ENCODE data around the gene ERC2. TPM values are rescaled to one million over a fixed set of nuclear protein-coding genes. Genes with fewer than 3 reads are reported as not detected.

ERC2 gene
- total RNA-seq, 1 donor, result 0.43 TPM

GRCh38 chr3:56055546-56055945 is 412.7 kb downstream of the ERC2 start:
- no peak for DNase-seq (ENCODE audit: low read depth)
- H3K4me3 ChIP-seq (ENCODE audit: low read depth, low read length), result no peak overlapping the region
- no peak for TF ChIP-seq CTCF (IDR thresholded peaks at IDR 0.05; ENCODE audit: insufficient read depth, low read depth, low read length)

GRCh38 chr3:56054844-56055243 is 413.4 kb downstream of the ERC2 start:
- no peak overlapping the region for H3K4me3 ChIP-seq (ENCODE audit: low read depth, low read length)
- no peak for DNase-seq (ENCODE audit: low read depth)
- no peak for TF ChIP-seq CTCF (IDR thresholded peaks at IDR 0.05; ENCODE audit: insufficient read depth, low read depth, low read length)

- DNase-seq (ENCODE audit: low read depth), result no peak
- no peak overlapping the region for H3K4me3 ChIP-seq (ENCODE audit: low read depth, low read length)
- TF ChIP-seq CTCF (IDR thresholded peaks at IDR 0.05; ENCODE audit: insufficient read depth, low read depth, low read length), result no peak
Measured at GRCh38 chr3:56053727-56054126, 414.5 kb downstream of the ERC2 start.

GRCh38 chr3:56052188-56052587 is 416.1 kb downstream of the ERC2 start:
- TF ChIP-seq CTCF (IDR thresholded peaks at IDR 0.05; ENCODE audit: insufficient read depth, low read depth, low read length), result no peak
- no peak for DNase-seq (ENCODE audit: low read depth)

GRCh38 chr3:56051052-56051451 is 417.2 kb downstream of the ERC2 start:
- no peak for DNase-seq (ENCODE audit: low read depth)
- no peak for TF ChIP-seq CTCF (IDR thresholded peaks at IDR 0.05; ENCODE audit: insufficient read depth, low read depth, low read length)
- H3K4me3 ChIP-seq (ENCODE audit: low read depth, low read length), result no peak overlapping the region

More at GRCh38 chr3:56052188-56052587, 416.1 kb downstream of the ERC2 start:
- H3K4me3 ChIP-seq (ENCODE audit: low read depth, low read length), result no peak overlapping the region

GRCh38 chr3:56048946-56049345 is 419.3 kb downstream of the ERC2 start:
- no peak for TF ChIP-seq CTCF (IDR thresholded peaks at IDR 0.05; ENCODE audit: insufficient read depth, low read depth, low read length)
- H3K4me3 ChIP-seq (ENCODE audit: low read depth, low read length), result no peak overlapping the region
- DNase-seq (ENCODE audit: low read depth), result no peak

- TF ChIP-seq CTCF (IDR thresholded peaks at IDR 0.05; ENCODE audit: insufficient read depth, low read depth, low read length), result no peak
- H3K4me3 ChIP-seq (ENCODE audit: low read depth, low read length), result no peak overlapping the region
- DNase-seq (ENCODE audit: low read depth), result no peak
Measured at GRCh38 chr3:56048331-56048730, 419.9 kb downstream of the ERC2 start.

All from fibroblast of villous mesenchyme (primary cell).